ENCODE results near the gene NLGN2. TPM values are rescaled to one million over a fixed set of nuclear protein-coding genes. Genes with fewer than 3 reads are reported as not detected.
A peak's percentile ranks its signal among the peaks of the same experiment; 100 is the strongest.

NLGN2 gene
- total RNA-seq, 1 experiment from 2014 or later, result 70.2 TPM

DNA sequence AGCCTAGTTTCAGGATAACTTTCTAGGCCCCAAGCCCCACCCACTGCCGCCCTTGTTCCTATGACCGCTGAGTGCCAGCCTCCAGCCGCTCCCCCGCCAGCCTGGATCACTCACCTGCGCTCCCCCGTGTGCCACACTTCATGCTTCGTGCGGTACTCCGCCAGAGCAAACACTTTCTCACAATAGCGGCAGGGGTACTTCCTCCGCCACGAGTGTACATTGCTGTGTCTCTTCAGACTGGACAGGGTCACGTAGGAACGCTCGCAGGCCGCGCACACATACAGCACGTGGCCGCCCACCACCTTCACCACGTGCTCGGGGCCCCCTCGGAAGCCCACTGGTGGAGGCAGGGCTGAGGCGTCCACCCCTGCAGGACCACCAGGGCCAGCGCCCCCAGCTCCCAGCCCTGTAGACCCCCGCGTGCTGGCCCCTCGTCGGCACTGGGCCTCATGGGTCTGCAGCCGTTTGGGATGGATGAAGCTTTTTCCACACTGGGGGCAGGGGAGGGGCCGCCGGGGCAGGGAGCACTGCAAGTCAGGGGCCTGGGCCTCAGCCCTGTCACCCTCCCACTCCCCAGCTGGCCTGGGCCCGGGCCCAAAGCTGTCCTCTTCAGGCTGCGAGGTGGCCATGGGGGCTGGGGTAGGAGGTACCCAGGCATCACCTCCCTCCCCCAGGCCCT lies 58.1 kb downstream of the NLGN2 start:
- no peak overlapping the region for H2AK5ac ChIP-seq (ENCODE audit: insufficient read length, low read length)
- H3K4me1 Mint-ChIP-seq, result peaks cover 7 to 13% of the 10 kb centered on the region in 2 experiments
- H3K56ac ChIP-seq (ENCODE audit: insufficient read length, low read depth, low read length), result no peak overlapping the region
- peaks cover 3 to 20% (median 18%) of the 10 kb centered on the region in 3 experiments; a peak in 5 of 7 replicates for H3K36me3 Mint-ChIP-seq (ENCODE audit: insufficient read depth in 1 of 3, low read depth in 3 of 3)
- H3K27me3 Mint-ChIP-seq (ENCODE audit: low read depth), result no peaks in the 10 kb centered on the region
- no peak overlapping the region for H2BK5ac ChIP-seq (ENCODE audit: insufficient read length, low read length)
- H3T11ph ChIP-seq (ENCODE audit: low read length), result no peak overlapping the region
- H4K5ac ChIP-seq (ENCODE audit: insufficient read length, low read depth, low read length), result no peak overlapping the region
- H2BK12ac ChIP-seq (ENCODE audit: insufficient read length, low read depth, low read length), result no peak overlapping the region
- no peak overlapping the region for H4K8ac ChIP-seq (replicated peaks; ENCODE audit: insufficient read length, low read depth, low read length)
- H2BK120ac ChIP-seq (ENCODE audit: low read depth, low read length, poor library complexity, severe bottlenecking), result no peak overlapping the region
- H3K9me3 Mint-ChIP-seq, result no peaks in the 10 kb centered on the region
- H3K79me2 ChIP-seq (ENCODE audit: insufficient read depth, low read length), result no peaks in the 10 kb centered on the region
- whole genome bisulfite sequencing (ENCODE audit: extremely low coverage, insufficient read length, low lambda C conversion rate), result no CpG with 5 or more reads among the region's 33 CpGs
- H3K9me3 ChIP-seq (ENCODE audit: control insufficient read depth, low read depth, low read length), result no peaks in the 10 kb centered on the region
- H2BK20ac ChIP-seq (ENCODE audit: low read depth, low read length, poor library complexity, severe bottlenecking), result no peak overlapping the region
- H3K14ac ChIP-seq (ENCODE audit: insufficient read depth, low read length), result no peak overlapping the region
- H2BK15ac ChIP-seq (ENCODE audit: low read depth, low read length), result no peak overlapping the region
- H3K27me3 ChIP-seq (ENCODE audit: insufficient read depth, low read length), result no peaks in the 10 kb centered on the region
- peaks cover 2% of the 10 kb centered on the region for H4K20me1 ChIP-seq (ENCODE audit: control insufficient read depth, insufficient read depth, insufficient read length)
- no peak overlapping the region for H3K4me3 Mint-ChIP-seq
- no peak overlapping the region for H2AFZ ChIP-seq (ENCODE audit: low read length)
- no peak overlapping the region for H3K27ac ChIP-seq (ENCODE audit: insufficient read length, low read depth, low read length)
- no peak overlapping the region for H3K4ac ChIP-seq (ENCODE audit: low read depth, low read length)
- H3K4me1 ChIP-seq (ENCODE audit: insufficient read depth, low read length), result peaks cover 8% of the 10 kb centered on the region; the same call in 1 of the 2 replicates
- TF ChIP-seq CTCF (conservative IDR thresholded peaks at IDR 0.05), result no peak
- no peaks in the 10 kb centered on the region for H3K79me1 ChIP-seq (ENCODE audit: insufficient read depth, low read depth, low read length, poor library complexity, severe bottlenecking)
- no peak for DNase-seq
- no peak overlapping the region for H3K9ac ChIP-seq (ENCODE audit: extremely low read depth, insufficient read length, low read length)
- H3K27ac Mint-ChIP-seq, result peak overlapping the region in 2 of 3 experiments; percentile 59 to 93; a peak in 3 of 7 replicates
- H3K23ac ChIP-seq (ENCODE audit: insufficient read length, low read depth, low read length), result no peak overlapping the region
- H3K23me2 ChIP-seq (ENCODE audit: insufficient read length, low read depth, low read length, poor library complexity, severe bottlenecking), result no peaks in the 10 kb centered on the region
- H3K4me2 ChIP-seq (ENCODE audit: insufficient read depth, insufficient read length, low read length), result no peak overlapping the region
- H4K91ac ChIP-seq (ENCODE audit: insufficient read length, low read depth, low read length), result no peak overlapping the region
- H3K18ac ChIP-seq (ENCODE audit: insufficient read length, low read depth, low read length), result no peak overlapping the region
